Upper lobe of left lung (tissue), 6 donors: ENCODE data around the gene OTUB1. TPM values are rescaled to one million over a fixed set of nuclear protein-coding genes. Genes with fewer than 3 reads are reported as not detected.

Experiments
- ATAC-seq, 2 donors: fragments of 200-7000 bp; cut with Tn5 transposase; one replicate each; pipeline ENCODE4 v1.9.1; 2022; ENCODE audit warnings: mild to moderate bottlenecking in 2 of 2, moderate library complexity in 2 of 2; ENCODE audit not compliant: low FRiP score in 2 of 2
- DNase-seq, 2 donors: peaks; one replicate each; pipeline ENCODE4 v3.0.0-alpha.2; 2019 to 2020
- H3K27ac ChIP-seq, 4 donors: fragments of 200-600 bp; sonication (generic); one replicate each; pipeline ENCODE4 v1.5.1; 2016 to 2019
- H3K27me3 ChIP-seq, 4 donors: fragments of 200-600 bp; sonication (generic); one replicate each; pipeline ENCODE4 v1.5.1; 2017 to 2019
- H3K36me3 ChIP-seq, 4 donors: fragments of 200-600 bp; sonication (generic); one replicate each; pipeline ENCODE4 v1.5.1; 2016 to 2019
- H3K4me1 ChIP-seq, 4 donors: fragments of 200-600 bp; sonication (generic); one replicate each; pipeline ENCODE4 v1.5.1; 2018 to 2019
- H3K4me3 ChIP-seq, 4 donors: fragments of 200-600 bp; sonication (generic); one replicate each; pipeline ENCODE4 v1.5.1; 2017 to 2019; ENCODE audit warnings: mild to moderate bottlenecking in 2 of 4, moderate library complexity in 1 of 4
- H3K9me3 ChIP-seq, 4 donors: fragments of 200-600 bp; sonication (generic); one replicate each; pipeline ENCODE4 v1.5.1; 2018 to 2019
- CTCF ChIP-seq, 6 experiments: fragments of 450-650 bp in 4 of 6; fragments of 200-600 bp in 2 of 6; sonication (generic) in 2 of 6; IDR thresholded peaks; one replicate each; pipeline ENCODE4 v1.5.1; 2016 to 2019; ENCODE audit warnings: antibody characterized with exemption in 6 of 6
- EP300 ChIP-seq, 4 donors: sonication (generic); formaldehyde crosslinking; IDR thresholded peaks; one replicate each; pipeline ENCODE4 v1.5.1; 2017; ENCODE audit warnings: antibody characterized with exemption in 4 of 4, control low read depth in 2 of 4
- POLR2A ChIP-seq, 4 donors: fragments of 450-650 bp; IDR thresholded peaks; one replicate each; pipeline ENCODE4 v1.5.1; 2016 to 2017; ENCODE audit warnings: antibody characterized with exemption in 4 of 4, mild to moderate bottlenecking in 2 of 4
- POLR2AphosphoS5 ChIP-seq, 2 donors: sonication (generic); formaldehyde crosslinking; IDR thresholded peaks; one replicate each; pipeline ENCODE4 v1.5.1; 2017; ENCODE audit warnings: antibody characterized with exemption in 2 of 2
- WGBS, 2 donors: methylation state at CpG; one replicate each; pipeline ENCODE4 v1.1.5; 2017 to 2018; 5-methylcytosine and 5-hydroxymethylcytosine counted together
- total RNA-seq, 6 donors: library from RNA; depleted of rRNA in 4 of 6; stranded (reverse); fragments of >200 nt in 4 of 6; gene quantifications; one replicate each; pipeline versions ENCODE4 v1.1.0 to v1.2.1, GENCODE V29; 2016 to 2021
- donor health status: DM: no; HTN: no; CAD: no; lungs with moderate emphysema.
- donor health status: DM: no; HTN: yes; CAD: no; lungs with severe emphysema.

Gene OTUB1
- total RNA-seq, 6 donors from 2014 or later = 58.6 to 95.3 (median 72.5) TPM

- TF ChIP-seq POLR2A (IDR thresholded peaks at IDR 0.05) (no peak), EP300 (IDR thresholded peaks at IDR 0.05) (no peak), POLR2AphosphoS5 (IDR thresholded peaks at IDR 0.05) (no peak), CTCF (IDR thresholded peaks at IDR 0.05) (no peak)
Measured at GRCh38 chr11:64021757-64022093, 35.5 kb downstream of the OTUB1 start.

GRCh38 chr11:64022125-64022784 is 36.0 kb downstream of the OTUB1 start:
- Histone ChIP-seq H3K4me3 (no peak overlapping the region), H3K27ac (no peak overlapping the region), H3K4me1 (peaks cover 0 to 8% (median 2%) of the 10 kb centered on the region in 4 donors), H3K9me3 (no peaks in the 10 kb centered on the region), H3K27me3 (no peaks in the 10 kb centered on the region), H3K36me3 (no peaks in the 10 kb centered on the region)
- 77% methylated on average over 12 to 14 of the region's 14 CpGs for WGBS, 2 donors
- ATAC-seq = no peak
- no peak for TF ChIP-seq EP300 (IDR thresholded peaks at IDR 0.05)
- no peak for TF ChIP-seq POLR2AphosphoS5 (IDR thresholded peaks at IDR 0.05)
- TF ChIP-seq POLR2A (IDR thresholded peaks at IDR 0.05) = no peak
- DNase-seq = no peak

More at GRCh38 chr11:64021757-64022093, 35.5 kb downstream of the OTUB1 start:
- no peaks in the 10 kb centered on the region for H3K27me3 ChIP-seq
- WGBS, 2 donors = 67 to 73% methylated on average over 5 to 8 of the region's 10 CpGs
- H3K4me3 ChIP-seq = no peak overlapping the region
- no peaks in the 10 kb centered on the region for H3K36me3 ChIP-seq
- H3K27ac ChIP-seq = no peak overlapping the region
- H3K4me1 ChIP-seq = peaks cover 0 to 8% (median 2%) of the 10 kb centered on the region in 4 donors
- DNase-seq (no peak), ATAC-seq (no peak)
- no peaks in the 10 kb centered on the region for H3K9me3 ChIP-seq

- Histone ChIP-seq H3K4me3 (no peak overlapping the region), H3K9me3 (no peaks in the 10 kb centered on the region), H3K4me1 (peaks cover 7 to 13% (median 12%) of the 10 kb centered on the region in 4 donors), H3K27ac (no peak overlapping the region), H3K27me3 (peaks cover 0 to 6% (median 0%) of the 10 kb centered on the region in 4 donors), H3K36me3 (no peaks in the 10 kb centered on the region)
- DNase-seq = peak in 1 of 2 donors; percentile 44
- no peak for TF ChIP-seq EP300 (IDR thresholded peaks at IDR 0.05)
- no peak for TF ChIP-seq POLR2AphosphoS5 (IDR thresholded peaks at IDR 0.05)
- no peak for TF ChIP-seq CTCF (IDR thresholded peaks at IDR 0.05)
- TF ChIP-seq POLR2A (IDR thresholded peaks at IDR 0.05) = no peak
- ATAC-seq = no peak
- WGBS, 2 donors = 82% methylated on average over 18 to 20 of the region's 20 CpGs
Measured at GRCh38 chr11:64023712-64024710, 37.8 kb downstream of the OTUB1 start.

GRCh38 chr11:64025205-64025604 is 39.0 kb downstream of the OTUB1 start:
- no peak for DNase-seq
- Histone ChIP-seq H3K4me1 (peaks cover 7 to 12% (median 11%) of the 10 kb centered on the region in 4 donors), H3K27ac (no peak overlapping the region), H3K27me3 (peaks cover 0 to 6% (median 0%) of the 10 kb centered on the region in 4 donors), H3K4me3 (no peak overlapping the region), H3K9me3 (no peaks in the 10 kb centered on the region), H3K36me3 (no peaks in the 10 kb centered on the region)
- TF ChIP-seq CTCF (IDR thresholded peaks at IDR 0.05) (no peak), EP300 (IDR thresholded peaks at IDR 0.05) (no peak), POLR2A (IDR thresholded peaks at IDR 0.05) (no peak), POLR2AphosphoS5 (IDR thresholded peaks at IDR 0.05) (no peak)
- ATAC-seq = no peak
- 90 to 98% methylated on average over 3 to 4 of the region's 4 CpGs for WGBS, 2 donors

- Histone ChIP-seq H3K27ac (no peak overlapping the region), H3K9me3 (no peaks in the 10 kb centered on the region), H3K4me3 (no peak overlapping the region), H3K4me1 (peaks cover 7 to 12% (median 11%) of the 10 kb centered on the region in 4 donors), H3K36me3 (no peaks in the 10 kb centered on the region), H3K27me3 (peaks cover 0 to 6% (median 0%) of the 10 kb centered on the region in 4 donors)
- no peak for ATAC-seq
- TF ChIP-seq EP300 (IDR thresholded peaks at IDR 0.05) (no peak), POLR2A (IDR thresholded peaks at IDR 0.05) (no peak), CTCF (IDR thresholded peaks at IDR 0.05) (no peak)
- no peak for DNase-seq
- 88 to 93% methylated on average over 5 to 7 of the region's 7 CpGs for WGBS, 2 donors
Measured at GRCh38 chr11:64026575-64027205, 40.5 kb downstream of the OTUB1 start.
